Measurements from ENCODE around the gene GFRA1.

The GFRA1 gene

DNA sequence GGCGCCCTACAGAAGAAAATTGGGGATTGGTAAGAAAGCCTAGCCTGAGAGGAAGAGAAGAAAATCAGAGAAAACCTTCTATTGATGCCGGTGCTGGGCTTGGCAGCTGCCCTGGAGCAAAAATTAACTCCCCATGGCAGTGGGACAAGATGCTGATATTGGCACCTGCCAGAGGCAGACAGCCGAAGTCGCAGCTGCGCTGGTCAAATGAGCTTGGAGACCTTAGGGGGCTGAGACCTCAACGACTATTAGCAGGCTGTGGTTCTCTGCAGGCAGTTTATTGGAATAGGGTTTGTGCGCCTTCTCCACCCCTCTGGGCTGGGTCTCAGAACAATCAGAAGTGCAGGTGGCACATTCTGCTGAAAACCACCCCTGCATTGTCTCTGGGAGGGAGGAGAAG lies 213.7 kb downstream of the GFRA1 start:
- Histone ChIP-seq H2AFZ (ENCODE audit: low read depth, low read length, severe bottlenecking) (no peak overlapping the region), H3K27me3 (ENCODE audit: low read length) (no peaks in the 10 kb centered on the region), H3K79me2 (ENCODE audit: insufficient read depth, low read length) (no peaks in the 10 kb centered on the region), H3K9ac (ENCODE audit: low read length) (no peak overlapping the region), H3K4me2 (ENCODE audit: low read depth, low read length, poor library complexity, severe bottlenecking) (no peak overlapping the region), H3K36me3 (ENCODE audit: low read length) (no peaks in the 10 kb centered on the region), H3K4me3 (ENCODE audit: insufficient read depth, low read length, poor library complexity, severe bottlenecking) (no peak overlapping the region), H3K9me2 (replicated peaks; ENCODE audit: insufficient read depth, low read length) (no peaks in the 10 kb centered on the region), H3F3A (ENCODE audit: insufficient read depth) (no peaks in the 10 kb centered on the region), H3K27ac (ENCODE audit: low read depth, low read length) (no peak overlapping the region), H3K9me3 (ENCODE audit: insufficient read depth, low read length) (no peaks in the 10 kb centered on the region), H4K20me1 (ENCODE audit: low read depth, low read length) (no peaks in the 10 kb centered on the region)
- TF ChIP-seq, protein P1, sequence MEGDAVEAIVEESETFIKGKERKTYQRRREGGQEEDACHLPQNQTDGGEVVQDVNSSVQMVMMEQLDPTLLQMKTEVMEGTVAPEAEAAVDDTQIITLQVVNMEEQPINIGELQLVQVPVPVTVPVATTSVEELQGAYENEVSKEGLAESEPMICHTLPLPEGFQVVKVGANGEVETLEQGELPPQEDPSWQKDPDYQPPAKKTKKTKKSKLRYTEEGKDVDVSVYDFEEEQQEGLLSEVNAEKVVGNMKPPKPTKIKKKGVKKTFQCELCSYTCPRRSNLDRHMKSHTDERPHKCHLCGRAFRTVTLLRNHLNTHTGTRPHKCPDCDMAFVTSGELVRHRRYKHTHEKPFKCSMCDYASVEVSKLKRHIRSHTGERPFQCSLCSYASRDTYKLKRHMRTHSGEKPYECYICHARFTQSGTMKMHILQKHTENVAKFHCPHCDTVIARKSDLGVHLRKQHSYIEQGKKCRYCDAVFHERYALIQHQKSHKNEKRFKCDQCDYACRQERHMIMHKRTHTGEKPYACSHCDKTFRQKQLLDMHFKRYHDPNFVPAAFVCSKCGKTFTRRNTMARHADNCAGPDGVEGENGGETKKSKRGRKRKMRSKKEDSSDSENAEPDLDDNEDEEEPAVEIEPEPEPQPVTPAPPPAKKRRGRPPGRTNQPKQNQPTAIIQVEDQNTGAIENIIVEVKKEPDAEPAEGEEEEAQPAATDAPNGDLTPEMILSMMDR (IDR thresholded peaks at IDR 0.05; ENCODE audit: insufficient read depth, low read length, poor library complexity, severe bottlenecking): no peak
- TF ChIP-seq EZH2phosphoT487 (conservative IDR thresholded peaks at IDR 0.05; ENCODE audit: low read length): no peak

DNA sequence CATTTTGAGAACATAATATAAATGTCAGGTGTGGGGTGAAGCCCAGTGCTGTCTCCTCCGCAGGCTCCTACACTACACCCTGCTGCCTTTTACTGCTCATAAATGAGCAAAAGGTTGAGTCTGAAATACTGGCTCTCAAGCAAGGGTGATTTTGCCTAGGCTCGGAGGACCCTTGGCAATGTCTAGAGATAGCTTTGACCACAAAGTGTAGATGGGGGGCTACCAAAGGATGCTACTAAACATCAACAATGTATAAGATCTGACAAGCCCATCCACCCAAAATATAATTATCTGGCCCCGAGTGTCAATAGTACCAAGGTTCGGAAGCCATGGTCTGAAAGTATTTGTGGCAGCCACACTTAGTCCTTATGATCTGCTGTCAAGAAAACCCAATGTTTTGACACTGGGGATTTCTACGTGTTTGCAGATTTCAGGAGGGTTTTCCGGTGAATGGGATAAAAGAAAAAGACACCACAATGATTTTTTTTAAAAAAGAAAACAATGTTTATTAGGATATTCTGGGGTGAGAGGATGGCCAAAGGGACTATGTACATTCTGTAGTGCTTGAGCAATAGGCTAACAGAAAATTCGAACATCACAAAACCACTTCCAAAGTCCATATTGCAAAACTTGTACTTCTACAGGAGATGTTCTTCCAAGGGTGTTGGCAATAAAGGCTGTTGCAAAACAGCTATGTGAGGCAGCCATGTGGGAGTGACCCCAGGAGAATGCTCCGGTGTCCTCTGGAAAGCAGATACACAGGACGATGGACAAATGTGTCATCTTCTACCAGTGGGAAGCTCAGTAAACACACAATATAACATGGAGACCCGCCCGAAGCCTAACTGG lies 216.3 kb downstream of the GFRA1 start:
- Histone ChIP-seq H3K9me3 (ENCODE audit: insufficient read depth, low read length) (no peaks in the 10 kb centered on the region), H3K27ac (ENCODE audit: low read depth, low read length) (no peak overlapping the region), H3F3A (ENCODE audit: insufficient read depth) (no peaks in the 10 kb centered on the region), H2AFZ (ENCODE audit: low read depth, low read length, severe bottlenecking) (no peak overlapping the region), H3K4me2 (ENCODE audit: low read depth, low read length, poor library complexity, severe bottlenecking) (no peak overlapping the region), H3K9me2 (replicated peaks; ENCODE audit: insufficient read depth, low read length) (no peaks in the 10 kb centered on the region), H4K20me1 (ENCODE audit: low read depth, low read length) (no peaks in the 10 kb centered on the region), H3K36me3 (ENCODE audit: low read length) (no peaks in the 10 kb centered on the region), H3K79me2 (ENCODE audit: insufficient read depth, low read length) (no peaks in the 10 kb centered on the region), H3K27me3 (ENCODE audit: low read length) (no peaks in the 10 kb centered on the region), H3K4me3 (ENCODE audit: insufficient read depth, low read length, poor library complexity, severe bottlenecking) (no peak overlapping the region), H3K9ac (ENCODE audit: low read length) (no peak overlapping the region)
- no peak for TF ChIP-seq EZH2phosphoT487 (conservative IDR thresholded peaks at IDR 0.05; ENCODE audit: low read length)
- TF ChIP-seq, protein P1 (IDR thresholded peaks at IDR 0.05; ENCODE audit: insufficient read depth, low read length, poor library complexity, severe bottlenecking): no peak

GRCh38 chr10:116055917-116056252 lies 217.1 kb downstream of the GFRA1 start:
- H3K27me3 ChIP-seq (ENCODE audit: low read length): no peaks in the 10 kb centered on the region

More at GRCh38 chr10:116055917-116056252, 217.1 kb downstream of the GFRA1 start:
- no peaks in the 10 kb centered on the region for H4K20me1 ChIP-seq (ENCODE audit: low read depth, low read length)
- no peak overlapping the region for H3K27ac ChIP-seq (ENCODE audit: low read depth, low read length)
- H3K4me3 ChIP-seq (ENCODE audit: insufficient read depth, low read length, poor library complexity, severe bottlenecking): no peak overlapping the region
- H3K36me3 ChIP-seq (ENCODE audit: low read length): no peaks in the 10 kb centered on the region
- no peaks in the 10 kb centered on the region for H3K9me3 ChIP-seq (ENCODE audit: insufficient read depth, low read length)
- H3K79me2 ChIP-seq (ENCODE audit: insufficient read depth, low read length): no peaks in the 10 kb centered on the region
- no peak overlapping the region for H2AFZ ChIP-seq (ENCODE audit: low read depth, low read length, severe bottlenecking)
- no peak overlapping the region for H3K4me2 ChIP-seq (ENCODE audit: low read depth, low read length, poor library complexity, severe bottlenecking)
- H3F3A ChIP-seq (ENCODE audit: insufficient read depth): no peaks in the 10 kb centered on the region
- H3K9ac ChIP-seq (ENCODE audit: low read length): no peak overlapping the region
- TF ChIP-seq, protein P1 (IDR thresholded peaks at IDR 0.05; ENCODE audit: insufficient read depth, low read length, poor library complexity, severe bottlenecking): no peak
- TF ChIP-seq EZH2phosphoT487 (conservative IDR thresholded peaks at IDR 0.05; ENCODE audit: low read length): no peak
- no peaks in the 10 kb centered on the region for H3K9me2 ChIP-seq (replicated peaks; ENCODE audit: insufficient read depth, low read length)
